ENCODE measurements around the gene BATF3. TPM values are rescaled to one million over a fixed set of nuclear protein-coding genes. Genes with fewer than 3 reads are reported as not detected.

BATF3 gene
- total and polyA plus RNA-seq, 10 donors, result 10.8 to 34.0 (median 14.0) TPM

- H3K4me3 ChIP-seq, result no peak overlapping the region
- intact Hi-C loops (cut with DNase I; ENCODE audit: low total_unique reads), result no loop called here
- no peak for DNase-seq
- peaks cover 0 to 26% (median 2%) of the 10 kb centered on the region in 6 donors for H3K4me1 ChIP-seq
- H3K27me3 ChIP-seq (replicated peaks in 1 of 7), result peaks cover 0 to 9% (median 0%) of the 10 kb centered on the region in 7 donors
- H3K9me3 ChIP-seq, result no peaks in the 10 kb centered on the region
- no peak for TF ChIP-seq POLR2A (IDR thresholded peaks at IDR 0.05)
- TF ChIP-seq POLR2AphosphoS5 (IDR thresholded peaks at IDR 0.05), result no peak
- TF ChIP-seq CTCF (IDR thresholded peaks at IDR 0.05 in 8 of 11, conservative IDR thresholded peaks at IDR 0.05 in 3 of 11), result no peak
- peak overlapping the region in 4 of 8 donors; percentile 32 to 72 (median 58) for H3K27ac ChIP-seq
- 78 to 94% (median 85%) methylated on average over 12 of the region's 12 CpGs for WGBS, 5 donors
- peaks cover 0 to 21% (median 2%) of the 10 kb centered on the region in 6 donors for H3K36me3 ChIP-seq
Observed at GRCh38 chr1:212689758-212690529, 9.7 kb downstream of the BATF3 start.

GRCh38 chr1:212689196-212689725 is 10.4 kb downstream of the BATF3 start:
- Histone ChIP-seq H3K4me1 (peaks cover 0 to 31% (median 2%) of the 10 kb centered on the region in 6 donors), H3K27me3 (replicated peaks in 1 of 7) (peaks cover 0 to 9% (median 0%) of the 10 kb centered on the region in 7 donors), H3K27ac (peak overlapping the region in 6 of 8 donors; percentile 15 to 72 (median 42)), H3K4me3 (no peak overlapping the region), H3K9me3 (no peaks in the 10 kb centered on the region), H3K36me3 (peaks cover 0 to 21% (median 2%) of the 10 kb centered on the region in 6 donors)
- WGBS, 5 donors, result 75 to 91% (median 84%) methylated on average over 5 of the region's 5 CpGs
- intact Hi-C loops (cut with DNase I; ENCODE audit: low total_unique reads), result no loop called here
- no peak for DNase-seq
- TF ChIP-seq CTCF (IDR thresholded peaks at IDR 0.05 in 8 of 11, conservative IDR thresholded peaks at IDR 0.05 in 3 of 11) (no peak), POLR2A (IDR thresholded peaks at IDR 0.05) (no peak)

- peak overlapping the region in 6 of 8 donors; percentile 15 to 72 (median 42) for H3K27ac ChIP-seq
- no peak for TF ChIP-seq POLR2A (IDR thresholded peaks at IDR 0.05)
- peak in 1 of 3 donors; percentile 51 for TF ChIP-seq POLR2AphosphoS5 (IDR thresholded peaks at IDR 0.05)
- TF ChIP-seq CTCF (IDR thresholded peaks at IDR 0.05 in 8 of 11, conservative IDR thresholded peaks at IDR 0.05 in 3 of 11), result no peak
- intact Hi-C loops (cut with DNase I; ENCODE audit: low total_unique reads), result no loop called here
- H3K4me1 ChIP-seq, result peaks cover 0 to 39% (median 10%) of the 10 kb centered on the region in 6 donors
- 73 to 82% (median 79%) methylated on average over 7 of the region's 7 CpGs for WGBS, 5 donors
- H3K36me3 ChIP-seq, result peaks cover 0 to 20% (median 2%) of the 10 kb centered on the region in 6 donors
- peaks cover 0 to 9% (median 0%) of the 10 kb centered on the region in 7 donors for H3K27me3 ChIP-seq (replicated peaks in 1 of 7)
- H3K9me3 ChIP-seq, result no peaks in the 10 kb centered on the region
- H3K4me3 ChIP-seq, result no peak overlapping the region
- no peak for DNase-seq
Observed at GRCh38 chr1:212688341-212689047, 11.1 kb downstream of the BATF3 start.

Measured in spleen (tissue), 11 donors.